Esophagus squamous epithelium (tissue), 5 donors: Measurements from ENCODE around the gene RRAS2. TPM values are rescaled to one million over a fixed set of nuclear protein-coding genes. Genes with fewer than 3 reads are reported as not detected.
"Not testable (repeated sequence)": the region's sequence is repeated elsewhere in the genome, so short reads cannot be mapped to it uniquely, and the experiment has no call there.

Experiments
- DNase-seq: peaks from one replicate; lab custom pipeline; 2025; lab: John Stamatoyannopoulos, UW
- H3K27ac ChIP-seq, 4 donors: fragments of 200-600 bp; sonication (generic); one replicate each; pipeline ENCODE4 v1.5.1; 2016 to 2019; ENCODE audit warnings: mild to moderate bottlenecking in 1 of 4
- H3K27me3 ChIP-seq, 4 donors: fragments of 200-600 bp; sonication (generic); 1 replicate in 3 of 4; 2 replicates in 1 of 4; pipeline versions ENCODE4 v1.5.1 to v1.6.0; 2017 to 2021; ENCODE audit warnings: antibody characterized with exemption in 1 of 4
- H3K36me3 ChIP-seq, 3 donors: fragments of 200-600 bp; sonication (generic); one replicate each; pipeline ENCODE4 v1.5.1; 2016 to 2019
- H3K4me1 ChIP-seq, 3 donors: fragments of 200-600 bp; sonication (generic); one replicate each; pipeline ENCODE4 v1.5.1; 2017 to 2019
- H3K4me3 ChIP-seq, 4 donors: fragments of 200-600 bp; sonication (generic); 1 replicate in 3 of 4; 2 replicates in 1 of 4; pipeline ENCODE4 v1.5.1; 2016 to 2019; ENCODE audit warnings: mild to moderate bottlenecking in 2 of 4, moderate library complexity in 1 of 4
- H3K9me3 ChIP-seq, 3 donors: fragments of 200-600 bp; sonication (generic); one replicate each; pipeline ENCODE4 v1.5.1; 2016 to 2019
- CTCF ChIP-seq, 6 experiments: fragments of 450-650 bp in 4 of 6; fragments of 200-600 bp in 2 of 6; sonication (generic) in 2 of 6; IDR thresholded peaks; one replicate each; pipeline ENCODE4 v1.5.1; 2016 to 2019; ENCODE audit warnings: antibody characterized with exemption in 6 of 6, mild to moderate bottlenecking in 4 of 6, moderate library complexity in 4 of 6
- POLR2A ChIP-seq, 4 donors: fragments of 450-650 bp; IDR thresholded peaks; one replicate each; pipeline ENCODE4 v1.6.1; 2017; ENCODE audit warnings: antibody characterized with exemption in 4 of 4, mild to moderate bottlenecking in 4 of 4, moderate library complexity in 3 of 4
- WGBS, 2 donors: methylation state at CpG; one replicate each; pipeline ENCODE4 v1.1.5; 2018; 5-methylcytosine and 5-hydroxymethylcytosine counted together
- intact Hi-C: fragments of 100-400 bp; cut with DNase I; formaldehyde crosslinking; loops from one replicate; pipeline ENCODE4 v1.15.0; 2022
- total RNA-seq, 4 donors: library from RNA; depleted of rRNA; stranded (reverse); fragments of >200 nt; gene quantifications; one replicate each; pipeline ENCODE4 v1.1.0, GENCODE V29; 2016
- donor health status: DM: yes; HTN: yes; CAD: no.

RRAS2 gene
- total RNA-seq, 4 donors from 2014 or later = 14.1 to 42.5 (median 29.0) TPM

GRCh38 chr11:14356342-14356741 lies 2.6 kb downstream of the RRAS2 start:
- no peaks in the 10 kb centered on the region for H3K27me3 ChIP-seq
- H3K4me1 ChIP-seq = peaks cover 0 to 23% (median 3%) of the 10 kb centered on the region in 3 donors
- intact Hi-C loops = no loop called here
- DNase-seq = no peak
- TF ChIP-seq POLR2A (IDR thresholded peaks at IDR 0.05) (no peak), CTCF (IDR thresholded peaks at IDR 0.05) (no peak)
- no peaks in the 10 kb centered on the region for H3K9me3 ChIP-seq
- 87 to 98% methylated on average over 2 of the region's 2 CpGs for WGBS, 2 donors
- H3K4me3 ChIP-seq = no peak overlapping the region
- H3K36me3 ChIP-seq = no peaks in the 10 kb centered on the region
- H3K27ac ChIP-seq = no peak overlapping the region

GRCh38 chr11:14354604-14355003 lies 4.4 kb downstream of the RRAS2 start:
- DNase-seq, H3K4me3 ChIP-seq, H3K27me3 ChIP-seq, H3K9me3 ChIP-seq, H3K27ac ChIP-seq, intact Hi-C loops, H3K36me3 ChIP-seq: not testable (repeated sequence)
- H3K4me1 ChIP-seq = peaks cover 0 to 22% (median 3%) of the 10 kb centered on the region in 3 donors
- WGBS, 2 donors = 86 to 88% methylated on average over 5 to 7 of the region's 7 CpGs

- WGBS, 2 donors = 93 to 98% methylated on average over 3 of the region's 3 CpGs
- no peak overlapping the region for H3K4me3 ChIP-seq
- no peaks in the 10 kb centered on the region for H3K36me3 ChIP-seq
- no peak overlapping the region for H3K27ac ChIP-seq
- TF ChIP-seq CTCF (IDR thresholded peaks at IDR 0.05) = no peak
- TF ChIP-seq POLR2A (IDR thresholded peaks at IDR 0.05) = no peak
- H3K4me1 ChIP-seq = no peaks in the 10 kb centered on the region
- H3K27me3 ChIP-seq = no peaks in the 10 kb centered on the region
- intact Hi-C loops = no loop called here
- no peak for DNase-seq
- no peaks in the 10 kb centered on the region for H3K9me3 ChIP-seq
Measured at GRCh38 chr11:14350716-14351238, 8.2 kb downstream of the RRAS2 start.

GRCh38 chr11:14350215-14350614 lies 8.8 kb downstream of the RRAS2 start:
- no peaks in the 10 kb centered on the region for H3K27me3 ChIP-seq
- intact Hi-C loops = no loop called here
- no peak overlapping the region for H3K4me3 ChIP-seq
- TF ChIP-seq CTCF (IDR thresholded peaks at IDR 0.05) (no peak), POLR2A (IDR thresholded peaks at IDR 0.05) (no peak)
- DNase-seq = no peak
- no peaks in the 10 kb centered on the region for H3K36me3 ChIP-seq
- H3K9me3 ChIP-seq = no peaks in the 10 kb centered on the region
- WGBS, 2 donors = 94 to 100% methylated on average over 2 of the region's 2 CpGs
- H3K27ac ChIP-seq = no peak overlapping the region
- no peaks in the 10 kb centered on the region for H3K4me1 ChIP-seq

- Histone ChIP-seq H3K27me3 (no peaks in the 10 kb centered on the region), H3K27ac (no peak overlapping the region), H3K36me3 (no peaks in the 10 kb centered on the region), H3K4me3 (no peak overlapping the region), H3K4me1 (no peaks in the 10 kb centered on the region), H3K9me3 (no peaks in the 10 kb centered on the region)
- WGBS, 2 donors = 35 to 50% methylated on average over 1 of the region's 1 CpG
- TF ChIP-seq POLR2A (IDR thresholded peaks at IDR 0.05) = no peak
- no peak for TF ChIP-seq CTCF (IDR thresholded peaks at IDR 0.05)
- no peak for DNase-seq
- intact Hi-C loops = no loop called here
Measured at GRCh38 chr11:14347991-14348390, 11.0 kb downstream of the RRAS2 start.

GRCh38 chr11:14347494-14347893 lies 11.5 kb downstream of the RRAS2 start:
- Histone ChIP-seq H3K36me3 (no peaks in the 10 kb centered on the region), H3K27me3 (no peaks in the 10 kb centered on the region), H3K4me3 (no peak overlapping the region), H3K9me3 (no peaks in the 10 kb centered on the region), H3K4me1 (no peaks in the 10 kb centered on the region), H3K27ac (no peak overlapping the region)
- 94 to 99% methylated on average over 7 of the region's 7 CpGs for WGBS, 2 donors
- no peak for DNase-seq
- intact Hi-C loops = no loop called here
- TF ChIP-seq POLR2A (IDR thresholded peaks at IDR 0.05) = no peak
